Spleen (tissue), 7 donors: Measurements from ENCODE around the gene SRSF4.

Experiments
- CTCF ChIP-seq, 11 experiments: fragments of 200-600 bp in 7 of 11; fragments of 450-650 bp in 4 of 11; sonication (generic) in 4 of 11; IDR thresholded peaks in 8 of 11; conservative IDR thresholded peaks in 3 of 11; 1 replicate in 7 of 11; 2 replicates in 4 of 11; pipeline versions ENCODE4 v1.4.0 to v1.8.0; 2016 to 2021; ENCODE audit warnings: antibody characterized with exemption in 11 of 11, inconsistent platforms in 4 of 11, mild to moderate bottlenecking in 1 of 11
- POLR2A ChIP-seq, 3 donors: fragments of 450-650 bp; IDR thresholded peaks; one replicate each; pipeline ENCODE4 v1.5.1; 2017; ENCODE audit warnings: antibody characterized with exemption in 3 of 3, mild to moderate bottlenecking in 1 of 3
- POLR2AphosphoS5 ChIP-seq, 3 donors: sonication (generic); formaldehyde crosslinking; IDR thresholded peaks; one replicate each; pipeline ENCODE4 v1.5.1; 2017; ENCODE audit warnings: antibody characterized with exemption in 3 of 3
- donor health status: DM: no; HTN: no; CAD: no; lungs with moderate emphysema.
- donor health status: DM: no; HTN: no; CAD: no.
- donor health status: DM: no; HTN: no; CAD: no.

GRCh38 chr1:29152046-29152805 lies 29.5 kb downstream of the SRSF4 start:
- TF ChIP-seq CTCF (IDR thresholded peaks at IDR 0.05 in 8 of 11, conservative IDR thresholded peaks at IDR 0.05 in 3 of 11): no peak
- TF ChIP-seq POLR2A (IDR thresholded peaks at IDR 0.05): no peak
- TF ChIP-seq POLR2AphosphoS5 (IDR thresholded peaks at IDR 0.05): no peak
